Tongue (tissue), 2 donors: ENCODE data around the gene SLC10A4. TPM values are rescaled to one million over a fixed set of nuclear protein-coding genes. Genes with fewer than 3 reads are reported as not detected.

Source experiments
- DNase-seq: peaks from one replicate; pipeline ENCODE4 v3.0.0-alpha.2; 2015
- total RNA-seq: library from RNA; depleted of rRNA; stranded (reverse); fragments of >200 nt; gene quantifications from one replicate; pipeline ENCODE4 v1.2.3, GENCODE V29; 2014

The SLC10A4 gene
- total RNA-seq, 1 donor from 2014 or later: 1.8 TPM

- peak; percentile 12 for DNase-seq
Measured at GRCh38 chr4:48490012-48490679, 7.0 kb downstream of the SLC10A4 start, which contains the start of gene ZAR1. TSS of gene ZAR1 (plus strand) at chr4:48490252. CDS start at chr4:48490292, 40 bp downstream.

- no peak for DNase-seq
Measured at GRCh38 chr4:48490680-48491513, 7.8 kb downstream of the SLC10A4 start.

- DNase-seq: no peak
Measured at GRCh38 chr4:48491514-48492176, 8.5 kb downstream of the SLC10A4 start.

- no peak for DNase-seq
Measured at GRCh38 chr4:48493452-48494100, 10.4 kb downstream of the SLC10A4 start.

DNA sequence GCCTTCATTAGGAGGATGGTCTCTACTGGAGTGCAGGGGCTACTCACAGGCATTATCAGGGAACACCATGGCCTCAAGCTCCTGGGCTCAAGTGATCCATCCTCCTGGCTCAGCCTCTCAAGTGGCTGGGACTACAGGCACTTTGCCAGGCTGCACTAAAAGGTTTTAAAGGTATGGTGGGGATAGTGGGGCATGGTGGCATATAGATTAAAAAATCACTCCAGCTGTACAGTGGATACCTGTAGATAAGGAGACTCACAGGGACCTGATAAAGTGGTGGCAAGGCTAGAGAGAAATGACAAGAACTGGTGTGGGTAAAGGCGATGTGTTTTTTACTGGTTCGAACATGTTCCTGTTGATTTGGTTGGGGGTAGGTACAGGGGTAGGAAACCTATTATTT is 12.8 kb downstream of the SLC10A4 start:
- no peak for DNase-seq

- DNase-seq: no peak
Measured at GRCh38 chr4:48498895-48499294, 15.8 kb downstream of the SLC10A4 start.

- no peak for DNase-seq
Measured at GRCh38 chr4:48499551-48500066, 16.5 kb downstream of the SLC10A4 start.

DNA sequence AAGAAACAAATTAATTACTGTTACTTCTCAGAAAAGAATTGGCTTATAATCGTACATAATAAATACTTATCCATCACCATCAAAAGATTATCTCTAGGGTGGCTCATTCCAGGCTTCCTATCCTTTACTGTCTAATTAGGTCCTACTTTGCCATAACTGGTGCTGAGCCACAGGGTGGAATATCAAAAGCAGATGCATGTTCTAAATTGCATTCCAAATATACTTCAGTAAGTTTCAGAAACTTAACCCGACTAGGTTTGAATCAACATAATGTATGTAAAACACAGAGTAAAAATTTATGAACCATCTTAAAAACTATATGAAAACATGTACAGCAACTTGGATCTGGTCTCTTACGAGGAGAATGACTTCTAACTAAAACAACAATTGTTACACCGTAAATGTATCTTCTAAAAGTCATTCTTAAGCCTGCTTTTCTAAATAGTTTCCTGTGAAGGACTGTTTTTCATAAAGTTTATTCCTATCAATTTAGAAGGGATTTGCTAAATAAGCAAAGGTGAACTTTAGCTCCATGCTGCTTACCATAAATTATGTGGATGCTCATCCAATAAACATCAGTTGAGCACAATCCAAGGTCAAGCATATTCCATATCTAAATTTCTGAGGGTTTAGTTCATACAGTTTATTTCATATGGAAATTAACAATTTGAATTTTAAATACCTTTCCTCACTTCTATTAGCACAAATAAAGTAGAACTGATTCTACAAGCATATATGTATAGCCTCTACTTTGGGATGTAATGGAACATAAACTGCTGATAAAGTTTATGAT is 20.3 kb downstream of the SLC10A4 start:
- no peak for DNase-seq

DNA sequence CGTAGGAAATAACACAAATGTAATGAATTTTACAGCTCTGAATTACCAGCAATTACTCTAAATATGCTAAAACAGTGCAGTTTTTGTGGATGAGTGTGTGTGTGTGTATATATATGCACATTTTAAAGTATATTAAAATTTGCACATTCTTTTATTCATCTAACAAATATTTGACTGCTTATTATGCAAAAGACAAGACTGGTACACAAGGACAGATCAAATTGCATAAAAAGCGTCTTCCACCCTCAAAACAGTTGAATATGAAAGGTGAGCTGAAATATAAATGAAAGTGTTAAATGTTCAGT is 20.8 kb downstream of the SLC10A4 start:
- DNase-seq: no peak

GRCh38 chr4:48504352-48504751 is 21.2 kb downstream of the SLC10A4 start:
- no peak for DNase-seq

GRCh38 chr4:48506716-48507115 is 23.6 kb downstream of the SLC10A4 start:
- DNase-seq: no peak

DNA sequence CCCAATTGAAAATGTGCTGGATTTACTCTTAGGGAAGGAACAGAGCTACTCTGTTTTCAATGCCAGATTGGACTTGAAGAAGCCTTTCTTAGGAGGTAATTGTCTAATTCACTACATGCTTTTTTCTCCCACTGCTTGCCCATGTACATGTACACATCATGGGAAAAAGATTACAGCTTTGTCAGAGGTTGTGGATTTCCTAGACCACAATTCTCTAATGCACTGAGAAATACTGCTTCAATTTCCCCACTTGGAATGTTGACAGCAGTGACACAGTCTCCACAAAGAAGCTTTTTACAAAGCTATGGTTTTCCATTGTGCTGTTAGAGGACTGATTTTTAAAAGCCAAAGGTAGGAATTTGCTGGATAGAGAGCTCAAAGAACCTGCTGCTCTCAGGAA is 26.4 kb downstream of the SLC10A4 start:
- DNase-seq: no peak

DNA sequence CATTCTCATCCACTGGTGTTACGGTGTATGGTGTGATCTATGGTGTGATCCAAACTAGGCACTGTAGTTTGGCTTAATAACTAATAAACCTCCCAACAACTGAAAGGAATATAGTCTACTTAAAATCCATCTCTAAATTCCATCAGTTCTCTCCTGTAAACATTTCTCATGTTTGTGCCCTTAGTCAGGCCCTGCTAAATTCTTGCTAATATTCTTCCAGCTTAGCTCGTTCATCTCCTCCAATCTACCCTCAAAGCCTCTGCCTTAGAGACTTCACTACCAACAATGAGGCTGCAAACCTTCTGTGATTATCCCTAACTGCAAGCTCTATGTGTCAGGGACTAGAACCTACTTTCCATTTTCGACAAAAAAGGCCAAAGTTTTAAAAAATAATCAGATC is 35.0 kb downstream of the SLC10A4 start:
- no peak for DNase-seq

DNA sequence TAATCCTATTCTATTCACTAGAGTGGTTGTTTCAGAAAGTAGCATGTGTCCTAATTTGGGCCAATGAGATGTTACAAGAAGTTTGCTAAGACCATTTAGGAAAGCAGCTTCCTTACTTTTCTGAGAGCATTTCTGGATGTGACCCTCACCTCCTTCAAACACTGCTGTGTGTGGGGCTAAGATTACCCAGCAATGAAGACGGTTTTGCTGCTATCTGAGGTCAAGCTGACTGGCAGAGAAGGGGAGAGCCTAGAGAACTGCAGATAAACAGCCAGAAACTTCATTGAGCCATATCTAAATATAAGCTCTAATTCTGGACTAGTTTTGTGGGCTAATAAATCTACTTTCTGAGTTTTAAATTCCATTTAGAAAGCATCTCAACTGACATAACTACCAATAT is 43.3 kb downstream of the SLC10A4 start:
- no peak for DNase-seq

DNA sequence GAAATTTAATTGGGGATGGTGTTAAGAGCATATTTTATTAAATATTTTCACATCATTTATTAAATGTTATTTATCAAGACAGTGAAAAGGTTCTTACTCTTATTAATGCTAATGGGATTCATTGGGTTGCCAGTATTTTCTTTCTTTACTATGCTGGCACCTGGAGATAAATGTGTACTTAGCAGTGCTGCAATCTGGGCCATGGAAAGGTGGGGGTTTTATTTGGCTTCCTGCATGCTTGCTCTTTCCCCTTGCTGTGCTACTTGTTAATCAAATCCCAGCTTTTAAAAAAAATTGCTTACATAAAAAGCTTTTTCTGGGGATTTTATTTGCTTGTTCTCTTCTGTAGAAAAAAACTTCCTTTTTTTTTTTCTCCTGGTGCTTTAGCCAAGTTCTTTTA is 55.2 kb downstream of the SLC10A4 start:
- DNase-seq: no peak

Other genes with a start within 250 kb of the SLC10A4 start
- gene TEC, start 213.5 kb upstream of the SLC10A4 start, total RNA-seq: 3.2 TPM
- 106 TPM for gene SLAIN2, start 141.8 kb upstream of the SLC10A4 start, total RNA-seq
- gene ZAR1, start 6.9 kb downstream of the SLC10A4 start, total RNA-seq: not detected